ES-I3 (cell line): Measurements from ENCODE around the gene F7.

Source experiments
- H3K36me3 ChIP-seq: 2 replicates; pipeline ENCODE4 v1.6.1; 2013; ENCODE audit warnings: mild to moderate bottlenecking, low read length, control low read depth, moderate library complexity; ENCODE audit not compliant: insufficient read depth
- H3K4me1 ChIP-seq: 2 replicates; pipeline ENCODE4 v1.6.1; 2013; ENCODE audit warnings: mild to moderate bottlenecking, control low read depth, low read length; ENCODE audit not compliant: insufficient read depth
- H3K9ac ChIP-seq: 2 replicates; pipeline ENCODE4 v1.6.1; 2013; ENCODE audit warnings: low read depth, mild to moderate bottlenecking, low read length, moderate library complexity
- H3K9me3 ChIP-seq: 2 replicates; pipeline ENCODE4 v1.6.1; 2013; ENCODE audit warnings: mild to moderate bottlenecking, low read length, moderate library complexity; ENCODE audit not compliant: control insufficient read depth, insufficient read depth

F7 gene

GRCh38 chr13:113147206-113147605 is 41.6 kb downstream of the F7 start:
- H3K9me3 ChIP-seq = no peaks in the 10 kb centered on the region
- H3K9ac ChIP-seq = no peak overlapping the region
- peaks cover 2% of the 10 kb centered on the region for H3K4me1 ChIP-seq
- no peaks in the 10 kb centered on the region for H3K36me3 ChIP-seq

GRCh38 chr13:113148407-113148806 is 42.8 kb downstream of the F7 start:
- Histone ChIP-seq H3K36me3 (no peaks in the 10 kb centered on the region), H3K9me3 (no peaks in the 10 kb centered on the region), H3K4me1 (peaks cover 6% of the 10 kb centered on the region), H3K9ac (no peak overlapping the region)

GRCh38 chr13:113148940-113149503 is 43.4 kb downstream of the F7 start:
- Histone ChIP-seq H3K9ac (no peak overlapping the region), H3K36me3 (no peaks in the 10 kb centered on the region), H3K9me3 (no peaks in the 10 kb centered on the region), H3K4me1 (peaks cover 6% of the 10 kb centered on the region)

GRCh38 chr13:113149711-113150549 is 44.3 kb downstream of the F7 start:
- Histone ChIP-seq H3K4me1 (peaks cover 8% of the 10 kb centered on the region), H3K9me3 (no peaks in the 10 kb centered on the region), H3K36me3 (no peaks in the 10 kb centered on the region), H3K9ac (no peak overlapping the region)

GRCh38 chr13:113150550-113151365 is 45.2 kb downstream of the F7 start:
- Histone ChIP-seq H3K9ac (no peak overlapping the region), H3K4me1 (peaks cover 8% of the 10 kb centered on the region), H3K36me3 (no peaks in the 10 kb centered on the region), H3K9me3 (no peaks in the 10 kb centered on the region)

GRCh38 chr13:113151745-113152690 is 46.4 kb downstream of the F7 start:
- Histone ChIP-seq H3K36me3 (no peaks in the 10 kb centered on the region), H3K9ac (no peak overlapping the region; the same call in 1 of the 2 replicates), H3K4me1 (peaks cover 8% of the 10 kb centered on the region), H3K9me3 (no peaks in the 10 kb centered on the region)

GRCh38 chr13:113152691-113152983 is 47.0 kb downstream of the F7 start:
- Histone ChIP-seq H3K36me3 (no peaks in the 10 kb centered on the region), H3K9ac (peak overlapping the region; percentile 55; the same call in 1 of the 2 replicates), H3K9me3 (no peaks in the 10 kb centered on the region), H3K4me1 (peaks cover 8% of the 10 kb centered on the region)

- H3K9me3 ChIP-seq = no peaks in the 10 kb centered on the region
- H3K4me1 ChIP-seq = peaks cover 11% of the 10 kb centered on the region
- no peaks in the 10 kb centered on the region for H3K36me3 ChIP-seq
- H3K9ac ChIP-seq = peak overlapping the region; percentile 55
Measured at GRCh38 chr13:113152984-113153809, 47.6 kb downstream of the F7 start.

GRCh38 chr13:113153810-113154748 is 48.5 kb downstream of the F7 start:
- H3K9me3 ChIP-seq = no peaks in the 10 kb centered on the region

GRCh38 chr13:113155201-113155600 is 49.6 kb downstream of the F7 start:
- Histone ChIP-seq H3K9ac (no peak overlapping the region), H3K9me3 (no peaks in the 10 kb centered on the region), H3K4me1 (peaks cover 21% of the 10 kb centered on the region), H3K36me3 (no peaks in the 10 kb centered on the region)

More at GRCh38 chr13:113153810-113154748, 48.5 kb downstream of the F7 start:
- Histone ChIP-seq H3K4me1 (peaks cover 17% of the 10 kb centered on the region), H3K9ac (peak overlapping the region; percentile 55), H3K36me3 (no peaks in the 10 kb centered on the region)

GRCh38 chr13:113155982-113156655 is 50.5 kb downstream of the F7 start:
- H3K9me3 ChIP-seq = no peaks in the 10 kb centered on the region
- H3K36me3 ChIP-seq = no peaks in the 10 kb centered on the region
- H3K9ac ChIP-seq = no peak overlapping the region
- peaks cover 21% of the 10 kb centered on the region for H3K4me1 ChIP-seq
